ENCODE measurements around the gene VGLL3.
"Not testable (repeated sequence)": the region's sequence is repeated elsewhere in the genome, so short reads cannot be mapped to it uniquely, and the experiment has no call there.

VGLL3 gene

GRCh38 chr3:86989611-86990010, 1.3 kb downstream of the VGLL3 start:
- DNase-seq (ENCODE audit: low read depth in 2 of 2): no peak

GRCh38 chr3:86989006-86989405, 1.9 kb downstream of the VGLL3 start:
- no peak for DNase-seq (ENCODE audit: low read depth in 2 of 2)

- no peak for DNase-seq (ENCODE audit: low read depth in 2 of 2)
These were observed 2.7 kb downstream of the VGLL3 start for GRCh38 chr3:86988235-86988634.

- DNase-seq (ENCODE audit: low read depth in 2 of 2): no peak
These were observed 3.6 kb downstream of the VGLL3 start for GRCh38 chr3:86987421-86987715.

GRCh38 chr3:86986671-86987420, 4.1 kb downstream of the VGLL3 start:
- no peak for DNase-seq (ENCODE audit: low read depth in 2 of 2)

- no peak for DNase-seq (ENCODE audit: low read depth in 2 of 2)
These were observed 5.6 kb downstream of the VGLL3 start for GRCh38 chr3:86985181-86985826.

- DNase-seq (ENCODE audit: low read depth in 2 of 2): no peak
These were observed 6.7 kb downstream of the VGLL3 start for GRCh38 chr3:86984271-86984670.

- no peak for DNase-seq (ENCODE audit: low read depth in 2 of 2)
These were observed 8.1 kb downstream of the VGLL3 start for GRCh38 chr3:86982883-86983282.

- no peak for DNase-seq (ENCODE audit: low read depth in 2 of 2)
These were observed 12.8 kb downstream of the VGLL3 start for GRCh38 chr3:86978111-86978551.

- DNase-seq (ENCODE audit: low read depth in 2 of 2): no peak
These were observed 14.7 kb downstream of the VGLL3 start for GRCh38 chr3:86976219-86976618.

GRCh38 chr3:86974177-86974576, 16.8 kb downstream of the VGLL3 start:
- DNase-seq (ENCODE audit: low read depth in 2 of 2): not testable (repeated sequence)

- no peak for DNase-seq (ENCODE audit: low read depth in 2 of 2)
These were observed 17.5 kb downstream of the VGLL3 start for GRCh38 chr3:86973440-86973839.

GRCh38 chr3:86969500-86970189, 21.3 kb downstream of the VGLL3 start:
- no peak for DNase-seq (ENCODE audit: low read depth in 2 of 2)

- no peak for DNase-seq (ENCODE audit: low read depth in 2 of 2)
These were observed 22.6 kb downstream of the VGLL3 start for GRCh38 chr3:86968244-86968932.

- no peak for DNase-seq (ENCODE audit: low read depth in 2 of 2)
These were observed 23.9 kb downstream of the VGLL3 start for GRCh38 chr3:86967062-86967461.

GRCh38 chr3:86965166-86965565, 25.8 kb downstream of the VGLL3 start:
- DNase-seq (ENCODE audit: low read depth in 2 of 2): no peak

GRCh38 chr3:86963611-86964010, 27.3 kb downstream of the VGLL3 start:
- DNase-seq (ENCODE audit: low read depth in 2 of 2): no peak

GRCh38 chr3:86961297-86961696, 29.7 kb downstream of the VGLL3 start:
- no peak for DNase-seq (ENCODE audit: low read depth in 2 of 2)

- DNase-seq (ENCODE audit: low read depth in 2 of 2): no peak
These were observed 30.4 kb downstream of the VGLL3 start for GRCh38 chr3:86960550-86960949.

- DNase-seq (ENCODE audit: low read depth in 2 of 2): no peak
These were observed 32.4 kb downstream of the VGLL3 start for GRCh38 chr3:86958534-86958933.

- DNase-seq (ENCODE audit: low read depth in 2 of 2): no peak
These were observed 36.2 kb downstream of the VGLL3 start for GRCh38 chr3:86954747-86955146.

- no peak for DNase-seq (ENCODE audit: low read depth in 2 of 2)
These were observed 36.7 kb downstream of the VGLL3 start for GRCh38 chr3:86954226-86954625.
